Measurements from ENCODE around the gene DIPK1B. TPM values are rescaled to one million over a fixed set of nuclear protein-coding genes. Genes with fewer than 3 reads are reported as not detected.

DIPK1B gene
- total and polyA plus RNA-seq, 10 of the 15 experiments (the other 5 are each of a cell fraction or from before 2014, with no cell fraction given) = 0.08 to 0.28 (median 0.13) TPM; not detected in 3

DNA sequence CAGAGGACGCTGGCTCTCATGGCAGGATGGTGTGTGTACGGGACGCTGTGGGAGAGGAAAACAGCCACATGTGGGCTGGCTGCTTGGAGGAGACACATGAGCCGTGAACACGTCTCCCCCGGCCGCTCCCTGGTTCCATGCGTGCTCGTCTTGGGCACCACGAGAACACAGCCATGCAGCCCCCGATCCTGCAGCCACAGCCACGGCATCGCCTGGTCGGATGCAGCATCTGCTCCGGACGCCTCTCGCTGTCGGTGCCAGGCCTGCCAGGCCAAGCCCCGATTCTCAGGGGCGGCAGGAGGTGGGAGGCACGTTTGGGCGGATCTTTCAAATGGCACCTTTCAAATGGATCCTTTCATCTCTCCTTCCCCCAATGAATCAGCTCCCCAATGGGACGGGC is 27.1 kb downstream of the DIPK1B start (continued):
- TF ChIP-seq, protein P1, sequence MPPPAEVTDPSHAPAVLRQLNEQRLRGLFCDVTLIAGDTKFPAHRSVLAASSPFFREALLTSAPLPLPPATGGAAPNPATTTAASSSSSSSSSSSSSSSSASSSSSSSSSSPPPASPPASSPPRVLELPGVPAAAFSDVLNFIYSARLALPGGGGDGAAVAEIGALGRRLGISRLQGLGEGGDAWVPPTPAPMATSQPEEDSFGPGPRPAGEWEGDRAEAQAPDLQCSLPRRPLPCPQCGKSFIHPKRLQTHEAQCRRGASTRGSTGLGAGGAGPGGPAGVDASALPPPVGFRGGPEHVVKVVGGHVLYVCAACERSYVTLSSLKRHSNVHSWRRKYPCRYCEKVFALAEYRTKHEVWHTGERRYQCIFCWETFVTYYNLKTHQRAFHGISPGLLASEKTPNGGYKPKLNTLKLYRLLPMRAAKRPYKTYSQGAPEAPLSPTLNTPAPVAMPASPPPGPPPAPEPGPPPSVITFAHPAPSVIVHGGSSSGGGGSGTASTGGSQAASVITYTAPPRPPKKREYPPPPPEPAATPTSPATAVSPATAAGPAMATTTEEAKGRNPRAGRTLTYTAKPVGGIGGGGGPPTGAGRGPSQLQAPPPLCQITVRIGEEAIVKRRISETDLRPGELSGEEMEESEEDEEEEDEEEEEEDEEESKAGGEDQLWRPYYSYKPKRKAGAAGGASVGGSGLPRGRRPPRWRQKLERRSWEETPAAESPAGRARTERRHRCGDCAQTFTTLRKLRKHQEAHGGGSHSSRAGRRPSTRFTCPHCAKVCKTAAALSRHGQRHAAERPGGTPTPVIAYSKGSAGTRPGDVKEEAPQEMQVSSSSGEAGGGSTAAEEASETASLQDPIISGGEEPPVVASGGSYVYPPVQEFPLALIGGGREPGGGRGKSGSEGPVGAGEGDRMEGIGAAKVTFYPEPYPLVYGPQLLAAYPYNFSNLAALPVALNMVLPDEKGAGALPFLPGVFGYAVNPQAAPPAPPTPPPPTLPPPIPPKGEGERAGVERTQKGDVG (CRISPR knock-in tag; IDR thresholded peaks at IDR 0.05) = no peak
- TF ChIP-seq SPI1 (IDR thresholded peaks at IDR 0.05; ENCODE audit: borderline replicate concordance, insufficient read depth, low read depth, low read length) (no peak), FOXK2 (IDR thresholded peaks at IDR 0.05) (no peak), POLR2AphosphoS5 (IDR thresholded peaks at IDR 0.05; ENCODE audit: low read length) (no peak), IKZF1 (conservative IDR thresholded peaks at IDR 0.05) (no peak), CBX5 (IDR thresholded peaks at IDR 0.05; ENCODE audit: low read depth) (no peak), PAX8 (IDR thresholded peaks at IDR 0.05) (no peak)
- TF ChIP-seq, protein P2, sequence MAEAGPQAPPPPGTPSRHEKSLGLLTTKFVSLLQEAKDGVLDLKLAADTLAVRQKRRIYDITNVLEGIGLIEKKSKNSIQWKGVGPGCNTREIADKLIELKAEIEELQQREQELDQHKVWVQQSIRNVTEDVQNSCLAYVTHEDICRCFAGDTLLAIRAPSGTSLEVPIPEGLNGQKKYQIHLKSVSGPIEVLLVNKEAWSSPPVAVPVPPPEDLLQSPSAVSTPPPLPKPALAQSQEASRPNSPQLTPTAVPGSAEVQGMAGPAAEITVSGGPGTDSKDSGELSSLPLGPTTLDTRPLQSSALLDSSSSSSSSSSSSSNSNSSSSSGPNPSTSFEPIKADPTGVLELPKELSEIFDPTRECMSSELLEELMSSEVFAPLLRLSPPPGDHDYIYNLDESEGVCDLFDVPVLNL (IDR thresholded peaks at IDR 0.05; ENCODE audit: low read depth, low read length) = no peak
- TF ChIP-seq, protein P3, sequence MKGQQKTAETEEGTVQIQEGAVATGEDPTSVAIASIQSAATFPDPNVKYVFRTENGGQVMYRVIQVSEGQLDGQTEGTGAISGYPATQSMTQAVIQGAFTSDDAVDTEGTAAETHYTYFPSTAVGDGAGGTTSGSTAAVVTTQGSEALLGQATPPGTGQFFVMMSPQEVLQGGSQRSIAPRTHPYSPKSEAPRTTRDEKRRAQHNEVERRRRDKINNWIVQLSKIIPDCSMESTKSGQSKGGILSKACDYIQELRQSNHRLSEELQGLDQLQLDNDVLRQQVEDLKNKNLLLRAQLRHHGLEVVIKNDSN (IDR thresholded peaks at IDR 0.05; ENCODE audit: borderline replicate concordance, extremely low read length, insufficient read depth, low read depth, low read length) = no peak
- TF ChIP-seq, protein P4, sequence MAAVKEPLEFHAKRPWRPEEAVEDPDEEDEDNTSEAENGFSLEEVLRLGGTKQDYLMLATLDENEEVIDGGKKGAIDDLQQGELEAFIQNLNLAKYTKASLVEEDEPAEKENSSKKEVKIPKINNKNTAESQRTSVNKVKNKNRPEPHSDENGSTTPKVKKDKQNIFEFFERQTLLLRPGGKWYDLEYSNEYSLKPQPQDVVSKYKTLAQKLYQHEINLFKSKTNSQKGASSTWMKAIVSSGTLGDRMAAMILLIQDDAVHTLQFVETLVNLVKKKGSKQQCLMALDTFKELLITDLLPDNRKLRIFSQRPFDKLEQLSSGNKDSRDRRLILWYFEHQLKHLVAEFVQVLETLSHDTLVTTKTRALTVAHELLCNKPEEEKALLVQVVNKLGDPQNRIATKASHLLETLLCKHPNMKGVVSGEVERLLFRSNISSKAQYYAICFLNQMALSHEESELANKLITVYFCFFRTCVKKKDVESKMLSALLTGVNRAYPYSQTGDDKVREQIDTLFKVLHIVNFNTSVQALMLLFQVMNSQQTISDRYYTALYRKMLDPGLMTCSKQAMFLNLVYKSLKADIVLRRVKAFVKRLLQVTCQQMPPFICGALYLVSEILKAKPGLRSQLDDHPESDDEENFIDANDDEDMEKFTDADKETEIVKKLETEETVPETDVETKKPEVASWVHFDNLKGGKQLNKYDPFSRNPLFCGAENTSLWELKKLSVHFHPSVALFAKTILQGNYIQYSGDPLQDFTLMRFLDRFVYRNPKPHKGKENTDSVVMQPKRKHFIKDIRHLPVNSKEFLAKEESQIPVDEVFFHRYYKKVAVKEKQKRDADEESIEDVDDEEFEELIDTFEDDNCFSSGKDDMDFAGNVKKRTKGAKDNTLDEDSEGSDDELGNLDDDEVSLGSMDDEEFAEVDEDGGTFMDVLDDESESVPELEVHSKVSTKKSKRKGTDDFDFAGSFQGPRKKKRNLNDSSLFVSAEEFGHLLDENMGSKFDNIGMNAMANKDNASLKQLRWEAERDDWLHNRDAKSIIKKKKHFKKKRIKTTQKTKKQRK (IDR thresholded peaks at IDR 0.05; ENCODE audit: low read depth, low read length) = no peak
- TF ChIP-seq, protein P5, sequence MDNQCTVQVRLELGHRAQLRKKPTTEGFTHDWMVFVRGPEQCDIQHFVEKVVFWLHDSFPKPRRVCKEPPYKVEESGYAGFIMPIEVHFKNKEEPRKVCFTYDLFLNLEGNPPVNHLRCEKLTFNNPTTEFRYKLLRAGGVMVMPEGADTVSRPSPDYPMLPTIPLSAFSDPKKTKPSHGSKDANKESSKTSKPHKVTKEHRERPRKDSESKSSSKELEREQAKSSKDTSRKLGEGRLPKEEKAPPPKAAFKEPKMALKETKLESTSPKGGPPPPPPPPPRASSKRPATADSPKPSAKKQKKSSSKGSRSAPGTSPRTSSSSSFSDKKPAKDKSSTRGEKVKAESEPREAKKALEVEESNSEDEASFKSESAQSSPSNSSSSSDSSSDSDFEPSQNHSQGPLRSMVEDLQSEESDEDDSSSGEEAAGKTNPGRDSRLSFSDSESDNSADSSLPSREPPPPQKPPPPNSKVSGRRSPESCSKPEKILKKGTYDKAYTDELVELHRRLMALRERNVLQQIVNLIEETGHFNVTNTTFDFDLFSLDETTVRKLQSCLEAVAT (IDR thresholded peaks at IDR 0.05) = no peak

All from GM12878 (cell line).